GM12878 (cell line): ENCODE measurements around the gene HINT2. TPM values are rescaled to one million over a fixed set of nuclear protein-coding genes. Genes with fewer than 3 reads are reported as not detected.

Source experiments
- ATAC-seq: fragments of 200-7000 bp; cut with Tn5 transposase; 3 replicates; pipeline ENCODE4 v1.9.1; 2020; ENCODE audit warnings: mild to moderate bottlenecking, moderate library complexity
- BruUV-seq: library from RNA; stranded (reverse); fragments of 400-500 nt; replicated peaks from 2 replicates; lab custom pipeline; 2021; lab: Mats Ljungman, UMichigan
- CTCF ChIA-PET: fragments of 300-600 bp; sonication (Branson Sonifier 250); formaldehyde crosslinking; extraction: SDS; loops from one replicate; lab custom pipeline; 2021; ENCODE audit warnings: inconsistent platforms; lab: Yijun Ruan, JAX
- POLR2A ChIA-PET: fragments of 350-600 bp; formaldehyde crosslinking; extraction: SDS; loops from one replicate; lab custom pipeline; 2021; ENCODE audit warnings: inconsistent platforms; lab: Charles Lee
- RAD21 ChIA-PET: fragments of 300-600 bp; sonication (Branson Sonifier 250); formaldehyde crosslinking; loops from one replicate; lab custom pipeline; 2023; ENCODE audit warnings: antibody characterized with exemption; ENCODE audit not compliant: unreplicated experiment; lab: Charles Lee
- SMC1A ChIA-PET: fragments of 300-600 bp; sonication (Branson Sonifier 250); formaldehyde crosslinking; loops from one replicate; lab custom pipeline; 2023; ENCODE audit not compliant: unreplicated experiment, uncharacterized antibody; lab: Charles Lee
- DNase-seq: peaks from one replicate; pipeline ENCODE4 v3.0.0-alpha.2; 2011; ENCODE audit warnings: low read depth, low spot score
- FAIRE-seq: peaks from 3 replicates; lab custom pipeline; 2011; peaks lifted over from hg19 to GRCh38; lab: Jason Lieb, UNC
- H2AFZ ChIP-seq: 2 replicates; pipeline ENCODE4 v1.6.0; 2011; ENCODE audit warnings: low read depth, low read length, control low read depth; ENCODE audit not compliant: control insufficient read depth
- H3K27ac ChIP-seq: 2 replicates; pipeline ENCODE4 v1.5.1; 2011; ENCODE audit warnings: control low read depth; ENCODE audit not compliant: control insufficient read depth, insufficient read depth
- H3K27me3 ChIP-seq, 2 experiments: replicated peaks in 1 of 2; 2 replicates each; pipeline versions ENCODE4 v1.6.0 to v1.6.1; 2011; ENCODE audit warnings: low read length in 1 of 2; ENCODE audit not compliant: control insufficient read depth in 2 of 2, insufficient read depth in 2 of 2
- H3K36me3 ChIP-seq, 2 experiments: 2 replicates each; pipeline ENCODE4 v1.5.1; 2011; ENCODE audit warnings: low read length in 1 of 2; ENCODE audit not compliant: control insufficient read depth in 2 of 2, insufficient read depth in 2 of 2
- H3K4me1 ChIP-seq: 2 replicates; pipeline ENCODE4 v1.6.1; 2011; ENCODE audit warnings: mild to moderate bottlenecking, low read length, moderate library complexity, mixed read lengths; ENCODE audit not compliant: control insufficient read depth, insufficient read depth
- H3K4me2 ChIP-seq: 2 replicates; pipeline ENCODE4 v1.6.0; 2011; ENCODE audit warnings: control low read depth; ENCODE audit not compliant: control insufficient read depth, insufficient read depth
- H3K4me3 ChIP-seq: fragments of 200-600 bp; sonication (generic); 2 replicates; pipeline ENCODE4 v1.5.1; 2016
- H3K79me2 ChIP-seq: 2 replicates; pipeline ENCODE4 v1.6.0; 2011; ENCODE audit warnings: low read length; ENCODE audit not compliant: control insufficient read depth, insufficient read depth
- H3K9ac ChIP-seq: 2 replicates; pipeline ENCODE4 v1.8.0; 2011; ENCODE audit warnings: low read length, control low read depth, mixed read lengths; ENCODE audit not compliant: control insufficient read depth, insufficient read depth
- H3K9me3 ChIP-seq: replicated peaks from 3 replicates; pipeline ENCODE4 v1.5.1; 2011; ENCODE audit warnings: mild to moderate bottlenecking, low read length; ENCODE audit not compliant: control insufficient read depth, insufficient read depth
- H4K20me1 ChIP-seq: 2 replicates; pipeline ENCODE4 v1.6.0; 2011; ENCODE audit not compliant: control insufficient read depth, insufficient read depth
- CTCF ChIP-seq, 3 experiments: IDR thresholded peaks in 2 of 3; conservative IDR thresholded peaks in 1 of 3; 2 replicates each; pipeline ENCODE4 v1.5.1; 2011; ENCODE audit warnings: low read depth in 3 of 3, low read length in 3 of 3, mild to moderate bottlenecking in 3 of 3, control low read depth in 2 of 3, moderate library complexity in 2 of 3, inconsistent platforms in 1 of 3, mixed read lengths in 1 of 3; ENCODE audit not compliant: control insufficient read depth in 2 of 3, insufficient read depth in 1 of 3; ENCODE audit errors: extremely low read depth in 1 of 3
- HCFC1 ChIP-seq: fragments of 150-350 bp; IDR thresholded peaks from 2 replicates; pipeline ENCODE4 v1.6.1; 2014; ENCODE audit warnings: low read length
- RUNX3 ChIP-seq: IDR thresholded peaks from 2 replicates; pipeline ENCODE4 v1.6.1; 2012; ENCODE audit warnings: low read length, inconsistent platforms
- SMC3 ChIP-seq: IDR thresholded peaks from 2 replicates; pipeline ENCODE4 v1.6.1; 2011; ENCODE audit warnings: low read length, improper control_type of control experiment, borderline replicate concordance
- WGBS: methylation state at CpG from one replicate; pipeline ENCODE4 v1.1.6; 2016; ENCODE audit warnings: low lambda C conversion rate; ENCODE audit not compliant: insufficient replicate concordance, insufficient coverage; ENCODE audit errors: missing lambda C conversion rate; 5-methylcytosine and 5-hydroxymethylcytosine counted together
- in situ Hi-C: fragments of 300-500 bp; cut with MboI; formaldehyde crosslinking; loops from 9 replicates; pipeline ENCODE4 v1.14.3; 2018; ENCODE audit warnings: mixed read lengths
- intact Hi-C: fragments of 100-400 bp; cut with micrococcal nuclease; formaldehyde crosslinking; loops from one replicate; pipeline ENCODE4 v1.14.2; 2022; ENCODE audit not compliant: unreplicated experiment
- polyA plus RNA-seq, 11 experiments: library from polyadenylated mRNA; depleted of rRNA in 4 of 11; unstranded in 6 of 11; stranded (reverse) in 5 of 11; fragments of >200 nt; fragmentation: Nextera tagmentation in 4 of 11; fragmentation: Illumina TruSeq in 1 of 11; extraction: Ambion mirVana in 4 of 11; extraction: Trizol in 1 of 11; gene quantifications; 1 replicate in 1 of 11; 2 replicates in 10 of 11; pipeline versions ENCODE4 v1.2.1 to v1.2.3, GENCODE V29; 2011 to 2016; ENCODE audit warnings: inconsistent platforms in 2 of 11, missing spikeins in 2 of 11, low read depth in 1 of 11
- total RNA-seq, 4 experiments: library from RNA; depleted of rRNA in 3 of 4; stranded (reverse); fragments of >200 nt in 3 of 4; fragmentation: Illumina TruSeq in 1 of 4; extraction: Trizol in 1 of 4; gene quantifications; 2 replicates each; pipeline versions ENCODE4 v1.2.1 to v1.2.3, GENCODE V29; 2013 to 2021

HINT2 gene
- total and polyA plus RNA-seq, 10 of the 15 experiments (the other 5 are each of a cell fraction or from before 2014, with no cell fraction given): 12.1 to 144 (median 51.7) TPM

- H3K27ac ChIP-seq: no peak overlapping the region
- H3K9me3 ChIP-seq: no peaks in the 10 kb centered on the region
- H3K4me1 ChIP-seq: no peaks in the 10 kb centered on the region
- no peaks in the 10 kb centered on the region for H3K36me3 ChIP-seq
- WGBS: 39% methylated on average over 16 of the region's 16 CpGs
- H3K9ac ChIP-seq: no peak overlapping the region
- no peaks in the 10 kb centered on the region for H4K20me1 ChIP-seq
- in situ Hi-C loops (no loop called here), intact Hi-C loops (no loop called here)
- no peaks in the 10 kb centered on the region for H3K79me2 ChIP-seq
- no peak overlapping the region for H3K4me3 ChIP-seq
- FAIRE-seq (no peak), DNase-seq (no peak), ATAC-seq (peak; percentile 69)
- no TSS peak for BruUV-seq
- SMC1A ChIA-PET: interaction anchor here (1.6 kb wide), 1 partner anchor 33 kb away, joined by 5 read pairs; no protein-coding TSS in a partner anchor
- POLR2A ChIA-PET: no interaction called here
- CTCF ChIA-PET: interaction anchor here (1.1 to 12.7 kb wide), 5 partner anchors 20 to 111 kb away, joined by 3 to 92 read pairs (median 5); partner anchors contain the start of genes FAM221B and TMEM8B
- RAD21 ChIA-PET: interaction anchor here (1.3 to 4.7 kb wide), 3 partner anchors 23 to 61 kb away, joined by 3 to 18 read pairs (median 11); no protein-coding TSS in a partner anchor
- H2AFZ ChIP-seq: no peak overlapping the region
- H3K27me3 ChIP-seq: no peaks in the 10 kb centered on the region
- TF ChIP-seq SMC3 (peak; percentile 6; the same call in 1 of the 2 replicates), RUNX3 (no peak), HCFC1 (no peak), CTCF (IDR thresholded peaks at IDR 0.05 in 2 of 3, conservative IDR thresholded peaks at IDR 0.05 in 1 of 3; ENCODE audit: control insufficient read depth in 2 of 3, extremely low read depth in 1 of 3, insufficient read depth in 1 of 3, low read depth in 3 of 3, low read length in 3 of 3) (peak in 1 of 3 experiments; percentile 22; a peak in 2 of 6 replicates)
- no peak overlapping the region for H3K4me2 ChIP-seq
These were observed 44.6 kb upstream of the HINT2 start for GRCh38 chr9:35859310-35859989.
